Endothelial cell of umbilical vein (primary cell): ENCODE measurements around the gene EPDR1. TPM values are rescaled to one million over a fixed set of nuclear protein-coding genes. Genes with fewer than 3 reads are reported as not detected.

ENCODE experiments used
- BruUV-seq: library from RNA; stranded (reverse); fragments of 400-500 nt; replicated peaks from 2 replicates; lab custom pipeline; 2021; lab: Mats Ljungman, UMichigan
- CTCF ChIA-PET: fragments of 300-600, 350-600 bp; sonication (Branson Sonifier 250); formaldehyde crosslinking; loops from one replicate; lab custom pipeline; 2021; ENCODE audit warnings: antibody characterized with exemption, inconsistent platforms; lab: Charles Lee
- POLR2A ChIA-PET: fragments of 300-600, 350-600 bp; sonication (Branson Sonifier 250); formaldehyde crosslinking; loops from one replicate; lab custom pipeline; 2021; ENCODE audit warnings: antibody characterized with exemption, inconsistent platforms; lab: Charles Lee
- DNase-seq: peaks from one replicate; pipeline ENCODE4 v3.0.0-alpha.2; 2011; ENCODE audit warnings: low read depth, low spot score
- FAIRE-seq: peaks from 2 replicates; lab custom pipeline; 2011; peaks lifted over from hg19 to GRCh38; lab: Jason Lieb, UNC
- H2AFZ ChIP-seq: 2 replicates; pipeline ENCODE4 v1.6.0; 2012; ENCODE audit warnings: low read depth, low read length, control low read depth, inconsistent platforms
- H3K27ac ChIP-seq: 2 replicates; pipeline ENCODE4 v1.5.1; 2011; ENCODE audit warnings: low read depth, mild to moderate bottlenecking, control low read depth, low read length, moderate library complexity; ENCODE audit not compliant: insufficient read depth
- H3K27me3 ChIP-seq, 2 experiments: 2 replicates each; pipeline versions ENCODE4 v1.6.0 to v1.6.1; 2011; ENCODE audit warnings: low read length in 2 of 2, mixed read lengths in 1 of 2; ENCODE audit not compliant: control insufficient read depth in 2 of 2, insufficient read depth in 2 of 2
- H3K36me3 ChIP-seq, 2 experiments: 2 replicates in 1 of 2; 3 replicates in 1 of 2; pipeline ENCODE4 v1.5.1; 2011; ENCODE audit warnings: low read length in 2 of 2, mild to moderate bottlenecking in 1 of 2, moderate library complexity in 1 of 2; ENCODE audit not compliant: control insufficient read depth in 2 of 2, insufficient read depth in 2 of 2; ENCODE audit errors: extremely low read depth in 1 of 2
- H3K4me1 ChIP-seq: 3 replicates; pipeline ENCODE4 v1.5.1; 2011; ENCODE audit warnings: mild to moderate bottlenecking, low read length; ENCODE audit not compliant: control insufficient read depth, insufficient read depth; ENCODE audit errors: extremely low read depth
- H3K4me2 ChIP-seq: 2 replicates; pipeline ENCODE4 v1.6.1; 2011; ENCODE audit warnings: low read length, control low read depth, mixed read lengths; ENCODE audit not compliant: insufficient read depth
- H3K4me3 ChIP-seq, 3 experiments: fragments of 200-600 bp in 1 of 3; sonication (generic), shearing (Covaris generic) in 1 of 3; replicated peaks in 1 of 3; 2 replicates each; pipeline ENCODE4 v1.5.1; 2011 to 2016; ENCODE audit warnings: control low read depth in 3 of 3, low read length in 3 of 3, mild to moderate bottlenecking in 2 of 3, inconsistent platforms in 1 of 3, low read depth in 1 of 3, moderate library complexity in 1 of 3; ENCODE audit not compliant: insufficient read depth in 1 of 3
- H3K79me2 ChIP-seq: 2 replicates; pipeline ENCODE4 v1.6.0; 2012; ENCODE audit warnings: low read length, inconsistent platforms; ENCODE audit not compliant: control insufficient read depth, insufficient read depth
- H3K9ac ChIP-seq: replicated peaks from 2 replicates; pipeline ENCODE3; 2011; ENCODE audit warnings: low read length, control low read depth; ENCODE audit not compliant: insufficient read depth; ENCODE audit errors: extremely low read depth
- H3K9me1 ChIP-seq: replicated peaks from 3 replicates; pipeline ENCODE4 v1.6.0; 2011; ENCODE audit warnings: mild to moderate bottlenecking, low read length; ENCODE audit not compliant: control insufficient read depth, insufficient read depth; ENCODE audit errors: extremely low read depth
- H3K9me3 ChIP-seq: replicated peaks from 2 replicates; pipeline ENCODE4 v1.5.1; 2012; ENCODE audit warnings: low read length, inconsistent platforms; ENCODE audit not compliant: control insufficient read depth, insufficient read depth
- H4K20me1 ChIP-seq: replicated peaks from 2 replicates; pipeline ENCODE3; 2011; ENCODE audit warnings: mild to moderate bottlenecking, low read length; ENCODE audit not compliant: control insufficient read depth, insufficient read depth; ENCODE audit errors: extremely low read depth
- CTCF ChIP-seq, 2 donors: IDR thresholded peaks; 1 replicate in 1 of 2; 2 replicates in 1 of 2; pipeline ENCODE4 v1.5.1; 2011; ENCODE audit warnings: low read length in 2 of 2, mild to moderate bottlenecking in 2 of 2, moderate library complexity in 2 of 2, control low read depth in 1 of 2, inconsistent platforms in 1 of 2, low read depth in 1 of 2; ENCODE audit not compliant: insufficient read depth in 1 of 2; ENCODE audit errors: extremely low read depth in 1 of 2
- EZH2 ChIP-seq: IDR thresholded peaks from 2 replicates; pipeline ENCODE4 v1.6.1; 2012; ENCODE audit warnings: borderline replicate concordance, low read depth, mild to moderate bottlenecking, moderate library complexity, low read length, inconsistent platforms; ENCODE audit not compliant: severe bottlenecking
- FOS ChIP-seq: IDR thresholded peaks from 2 replicates; pipeline ENCODE4 v1.6.1; 2011; ENCODE audit warnings: mild to moderate bottlenecking, low read length, moderate library complexity, borderline replicate concordance; ENCODE audit not compliant: insufficient read depth
- GATA2 ChIP-seq: IDR thresholded peaks from 2 replicates; pipeline ENCODE4 v1.7.0; 2011; ENCODE audit warnings: low read depth, mild to moderate bottlenecking, moderate library complexity, mixed read lengths, low read length; ENCODE audit not compliant: insufficient read length, insufficient read depth
- JUN ChIP-seq: IDR thresholded peaks from 2 replicates; pipeline ENCODE4 v1.6.1; 2011; ENCODE audit warnings: borderline replicate concordance, low read depth; ENCODE audit not compliant: insufficient read length, insufficient read depth
- MAX ChIP-seq: IDR thresholded peaks from 2 replicates; pipeline ENCODE4 v1.6.1; 2011; ENCODE audit not compliant: insufficient read depth, insufficient read length
- MYC ChIP-seq: IDR thresholded peaks from one replicate; pipeline ENCODE4 v1.6.1; 2011; ENCODE audit warnings: mild to moderate bottlenecking, low read depth, low read length
- POLR2A ChIP-seq: IDR thresholded peaks from 2 replicates; pipeline ENCODE4 v1.6.1; 2012; ENCODE audit warnings: low read depth, mild to moderate bottlenecking, control low read depth, low read length
- POLR2AphosphoS5 ChIP-seq: IDR thresholded peaks from 2 replicates; pipeline ENCODE4 v1.6.1; 2012; ENCODE audit warnings: low read depth, mild to moderate bottlenecking, control low read depth, low read length, moderate library complexity; ENCODE audit not compliant: insufficient read depth
- dilution Hi-C: fragments of 300-500 bp; cut with MboI; formaldehyde crosslinking; loops from one replicate; pipeline ENCODE4 v1.15.0; 2019; ENCODE audit warnings: low sequenced_read_pairs; ENCODE audit not compliant: extremely low pct_ligation_motif_present
- intact Hi-C: fragments of 100-400 bp; cut with micrococcal nuclease; formaldehyde crosslinking; loops from one replicate; pipeline ENCODE4 v1.10.0; 2022
- polyA plus RNA-seq, 4 experiments: library from polyadenylated mRNA; depleted of rRNA in 3 of 4; stranded (reverse) in 3 of 4; unstranded in 1 of 4; fragments of >200 nt; gene quantifications; 2 replicates each; pipeline versions ENCODE4 v1.2.1 to v1.2.3, GENCODE V29; 2011 to 2012; ENCODE audit warnings: missing spikeins in 1 of 4
- total RNA-seq: library from RNA; stranded (reverse); gene quantifications from 2 replicates; pipeline ENCODE4 v1.2.3, GENCODE V29; 2021

EPDR1 gene
- total and polyA plus RNA-seq, 2 donors (not counting 3 experiments of a cell fraction or from before 2014, with no cell fraction given), result 0.40 to 0.66 TPM

- no peaks in the 10 kb centered on the region for H3K9me3 ChIP-seq
- no peaks in the 10 kb centered on the region for H3K27me3 ChIP-seq
- no peak overlapping the region for H3K4me3 ChIP-seq
- no peaks in the 10 kb centered on the region for H3K9me1 ChIP-seq
- no peak for DNase-seq
- no peaks in the 10 kb centered on the region for H3K4me1 ChIP-seq
- H4K20me1 ChIP-seq, result no peaks in the 10 kb centered on the region
- dilution Hi-C loops, result no loop called here
- no peak overlapping the region for H3K27ac ChIP-seq
- no peak overlapping the region for H3K4me2 ChIP-seq
- no peaks in the 10 kb centered on the region for H3K79me2 ChIP-seq
- TF ChIP-seq MYC (no peak), GATA2 (no peak), EZH2 (no peak), FOS (no peak), POLR2A (no peak), JUN (no peak), MAX (no peak), CTCF (IDR thresholded peaks at IDR 0.05; ENCODE audit: extremely low read depth in 1 of 2, insufficient read depth in 1 of 2, low read depth in 1 of 2, low read length in 2 of 2) (no peak), POLR2AphosphoS5 (no peak)
- ChIA-PET POLR2A (no interaction called here), CTCF (no interaction called here)
- intact Hi-C loops, result no loop called here
- no peak overlapping the region for H2AFZ ChIP-seq
- no peak for FAIRE-seq
- H3K36me3 ChIP-seq, result no peaks in the 10 kb centered on the region
- BruUV-seq, result no TSS peak
- no peak overlapping the region for H3K9ac ChIP-seq
Measured at GRCh38 chr7:37964196-37964595, 43.8 kb downstream of the EPDR1 start.
